Endodermal cell (in vitro differentiated cells): ENCODE data around the gene ISG20. TPM values are rescaled to one million over a fixed set of nuclear protein-coding genes. Genes with fewer than 3 reads are reported as not detected.

ENCODE experiments used
- DNase-seq: peaks from one replicate; pipeline ENCODE4 v3.0.0-alpha.2; 2017
- H3K27ac ChIP-seq: 2 replicates; pipeline ENCODE4 v1.5.1; 2013; ENCODE audit warnings: mild to moderate bottlenecking, low read depth, low read length, moderate library complexity
- H3K27me3 ChIP-seq: 2 replicates; pipeline ENCODE4 v1.6.1; 2013; ENCODE audit warnings: mild to moderate bottlenecking, low read length, moderate library complexity; ENCODE audit not compliant: insufficient read depth, control insufficient read depth, poor library complexity, severe bottlenecking
- H3K36me3 ChIP-seq: 2 replicates; pipeline ENCODE4 v1.7.0; 2013; ENCODE audit warnings: mild to moderate bottlenecking, low read length, moderate library complexity; ENCODE audit not compliant: control insufficient read depth, insufficient read depth
- H3K4me1 ChIP-seq: one replicate; pipeline ENCODE4 v1.7.0; 2013; ENCODE audit warnings: low read length; ENCODE audit not compliant: control insufficient read depth, insufficient read depth
- H3K4me3 ChIP-seq: 2 replicates; pipeline ENCODE4 v1.5.1; 2013; ENCODE audit warnings: mild to moderate bottlenecking, low read length, moderate library complexity
- H3K9ac ChIP-seq: 2 replicates; pipeline ENCODE4 v1.6.1; 2013; ENCODE audit warnings: mild to moderate bottlenecking, low read length, moderate library complexity; ENCODE audit not compliant: poor library complexity, severe bottlenecking; ENCODE audit errors: extremely low read depth
- H3K9me3 ChIP-seq: 2 replicates; pipeline ENCODE4 v1.6.1; 2013; ENCODE audit warnings: mild to moderate bottlenecking, low read length, moderate library complexity; ENCODE audit not compliant: control insufficient read depth
- H3K27ac Mint-ChIP-seq: 2 replicates; pipeline ENCODE4 v1.8.0; 2020; ENCODE audit warnings: mixed read lengths
- H3K27me3 Mint-ChIP-seq: 2 replicates; pipeline ENCODE4 v1.8.0; 2021; ENCODE audit warnings: mild to moderate bottlenecking, mixed read lengths; ENCODE audit not compliant: insufficient read depth
- H3K36me3 Mint-ChIP-seq: 2 replicates; pipeline ENCODE4 v1.8.0; 2020; ENCODE audit warnings: low read depth, mixed read lengths
- H3K4me1 Mint-ChIP-seq: 2 replicates; pipeline ENCODE4 v1.8.0; 2020; ENCODE audit warnings: mixed read lengths
- H3K4me3 Mint-ChIP-seq: 2 replicates; pipeline ENCODE4 v1.8.0; 2020; ENCODE audit warnings: mild to moderate bottlenecking, moderate library complexity, mixed read lengths
- H3K9me3 Mint-ChIP-seq: 2 replicates; pipeline ENCODE4 v1.8.0; 2020; ENCODE audit warnings: mild to moderate bottlenecking, mixed read lengths
- WGBS, 2 experiments: methylation state at CpG; one replicate each; pipeline versions ENCODE4 v1.1.5 to v1.1.7; 2013; ENCODE audit warnings: missing lambda C conversion rate in 2 of 2, mixed read lengths in 1 of 2; ENCODE audit not compliant: insufficient coverage in 1 of 2, insufficient read length in 1 of 2; 5-methylcytosine and 5-hydroxymethylcytosine counted together
- total RNA-seq, 2 donors: library from RNA; stranded (reverse); fragmentation: NEBNext Ultra II Directional in 1 of 2; extraction: Animal tissue kit (Norgen Biotek cat#: 25700) in 1 of 2; gene quantifications; 2 replicates in 1 of 2; 3 replicates in 1 of 2; pipeline ENCODE4 v1.2.1, GENCODE V29; 2021
- TF ChIP-seq, protein P1 (sequence below): fragments of 200-600 bp; sonication (generic); conservative IDR thresholded peaks from 2 replicates; pipeline ENCODE4 v1.5.0; 2021; ENCODE audit warnings: antibody characterized with exemption, mild to moderate bottlenecking

The ISG20 gene
- total RNA-seq, 2 donors from 2014 or later: 9.3 to 11.4 TPM

GRCh38 chr15:88702983-88703382, 64.2 kb downstream of the ISG20 start:
- WGBS, 2 experiments: 74% methylated on average over 5 of the region's 5 CpGs; no CpG with 5 or more reads in 1 of the 2 experiments
- TF ChIP-seq, protein P1, sequence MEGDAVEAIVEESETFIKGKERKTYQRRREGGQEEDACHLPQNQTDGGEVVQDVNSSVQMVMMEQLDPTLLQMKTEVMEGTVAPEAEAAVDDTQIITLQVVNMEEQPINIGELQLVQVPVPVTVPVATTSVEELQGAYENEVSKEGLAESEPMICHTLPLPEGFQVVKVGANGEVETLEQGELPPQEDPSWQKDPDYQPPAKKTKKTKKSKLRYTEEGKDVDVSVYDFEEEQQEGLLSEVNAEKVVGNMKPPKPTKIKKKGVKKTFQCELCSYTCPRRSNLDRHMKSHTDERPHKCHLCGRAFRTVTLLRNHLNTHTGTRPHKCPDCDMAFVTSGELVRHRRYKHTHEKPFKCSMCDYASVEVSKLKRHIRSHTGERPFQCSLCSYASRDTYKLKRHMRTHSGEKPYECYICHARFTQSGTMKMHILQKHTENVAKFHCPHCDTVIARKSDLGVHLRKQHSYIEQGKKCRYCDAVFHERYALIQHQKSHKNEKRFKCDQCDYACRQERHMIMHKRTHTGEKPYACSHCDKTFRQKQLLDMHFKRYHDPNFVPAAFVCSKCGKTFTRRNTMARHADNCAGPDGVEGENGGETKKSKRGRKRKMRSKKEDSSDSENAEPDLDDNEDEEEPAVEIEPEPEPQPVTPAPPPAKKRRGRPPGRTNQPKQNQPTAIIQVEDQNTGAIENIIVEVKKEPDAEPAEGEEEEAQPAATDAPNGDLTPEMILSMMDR: no peak
- no peak overlapping the region for H3K4me3 Mint-ChIP-seq
- no peak overlapping the region for H3K4me3 ChIP-seq
- no peaks in the 10 kb centered on the region for H3K4me1 ChIP-seq
- H3K27me3 Mint-ChIP-seq: peaks cover 70% of the 10 kb centered on the region
- no peak overlapping the region for H3K9ac ChIP-seq
- no peak for DNase-seq
- no peaks in the 10 kb centered on the region for H3K9me3 Mint-ChIP-seq
- H3K9me3 ChIP-seq: no peaks in the 10 kb centered on the region
- H3K27ac Mint-ChIP-seq: no peak overlapping the region
- H3K27ac ChIP-seq: no peak overlapping the region
- no peaks in the 10 kb centered on the region for H3K36me3 Mint-ChIP-seq
- peaks cover 73% of the 10 kb centered on the region for H3K27me3 ChIP-seq
- H3K4me1 Mint-ChIP-seq: peaks cover 3% of the 10 kb centered on the region
- no peaks in the 10 kb centered on the region for H3K36me3 ChIP-seq

- no peaks in the 10 kb centered on the region for H3K4me1 ChIP-seq
- no peaks in the 10 kb centered on the region for H3K36me3 Mint-ChIP-seq
- no peak overlapping the region for H3K4me3 Mint-ChIP-seq
- peaks cover 70% of the 10 kb centered on the region for H3K27me3 Mint-ChIP-seq
- TF ChIP-seq, protein P1: no peak
- no peak overlapping the region for H3K4me3 ChIP-seq
- H3K4me1 Mint-ChIP-seq: peaks cover 3% of the 10 kb centered on the region
- H3K36me3 ChIP-seq: no peaks in the 10 kb centered on the region
- no peaks in the 10 kb centered on the region for H3K9me3 ChIP-seq
- DNase-seq: no peak
- peaks cover 73% of the 10 kb centered on the region for H3K27me3 ChIP-seq
- WGBS, 2 experiments: 92 to 95% methylated on average over 4 to 5 of the region's 5 CpGs
- no peaks in the 10 kb centered on the region for H3K9me3 Mint-ChIP-seq
- no peak overlapping the region for H3K27ac ChIP-seq
- no peak overlapping the region for H3K9ac ChIP-seq
- H3K27ac Mint-ChIP-seq: no peak overlapping the region
Observed at GRCh38 chr15:88703533-88703932, 64.7 kb downstream of the ISG20 start.

DNA sequence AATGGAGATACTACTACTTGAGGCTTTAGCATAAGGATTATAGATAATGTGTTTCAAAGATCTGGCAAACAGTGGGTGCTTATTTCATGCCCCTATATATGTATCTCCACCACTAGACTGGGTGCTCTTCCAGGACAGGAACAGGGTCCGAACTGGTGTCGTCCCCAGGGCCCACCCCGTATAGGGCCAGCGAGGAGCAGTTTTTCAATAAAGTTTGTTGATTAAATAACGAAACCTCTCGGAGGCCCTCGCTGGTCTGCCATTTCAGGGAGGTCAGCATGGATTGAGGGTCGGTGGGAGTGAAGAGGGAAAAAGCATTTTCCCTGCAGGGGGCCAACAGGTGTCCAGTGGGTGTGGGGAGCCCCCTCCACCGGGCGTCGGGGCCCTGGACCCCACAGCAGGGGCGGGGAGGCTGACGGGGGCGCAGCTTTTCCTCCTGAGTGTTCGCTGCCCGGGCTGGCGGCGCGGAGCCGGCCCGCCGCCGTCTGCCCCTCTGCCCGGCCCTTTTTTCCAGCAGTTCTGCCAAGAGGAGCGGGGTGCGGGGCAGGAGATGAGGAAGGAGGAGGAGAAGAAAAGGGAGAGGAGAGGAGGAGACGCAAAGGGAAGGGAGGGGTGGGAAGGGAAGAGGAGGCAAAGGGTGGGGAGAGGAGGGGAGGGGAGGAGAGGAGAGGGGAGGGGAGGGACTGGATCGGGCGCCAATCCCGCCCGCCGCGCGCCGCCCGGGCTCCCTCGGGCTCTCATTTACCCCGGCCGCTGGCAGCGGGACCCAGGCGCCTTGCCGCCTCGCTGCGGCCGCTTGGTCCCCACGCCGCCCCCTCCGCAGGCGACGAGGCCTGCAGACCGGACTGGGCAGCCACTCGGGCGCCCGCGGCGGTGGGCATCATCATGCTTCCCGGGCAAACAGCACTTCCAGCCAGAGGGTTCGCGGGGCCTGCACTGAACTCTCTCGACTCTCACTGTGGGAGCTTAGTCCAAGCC, 66.3 kb downstream of the ISG20 start:
- H3K9me3 ChIP-seq: no peaks in the 10 kb centered on the region
- peaks cover 68% of the 10 kb centered on the region for H3K27me3 Mint-ChIP-seq
- WGBS, 2 experiments: 8 to 11% methylated on average over 31 to 60 of the region's 60 CpGs

More for the DNA sequence above, 66.3 kb downstream of the ISG20 start:
- Mint-ChIP-seq H3K27ac (no peak overlapping the region), H3K9me3 (no peaks in the 10 kb centered on the region), H3K4me1 (peaks cover 3% of the 10 kb centered on the region), H3K4me3 (peak overlapping the region; percentile 54), H3K36me3 (no peaks in the 10 kb centered on the region)
- H3K36me3 ChIP-seq: no peaks in the 10 kb centered on the region
- TF ChIP-seq, protein P1: no peak
- H3K27ac ChIP-seq: no peak overlapping the region
- no peaks in the 10 kb centered on the region for H3K4me1 ChIP-seq
- peak overlapping the region; percentile 73 for H3K4me3 ChIP-seq
- no peak overlapping the region for H3K9ac ChIP-seq
- DNase-seq: peak; percentile 70
- peaks cover 66% of the 10 kb centered on the region for H3K27me3 ChIP-seq
